HEK293T (cell line): ENCODE measurements around the gene SPATA25.

Experiments used
- ARNT ChIP-seq: fragments of 450-650 bp; IDR thresholded peaks from 2 replicates; pipeline ENCODE4 v1.6.1; 2017; ENCODE audit warnings: mild to moderate bottlenecking
- ELF4 ChIP-seq: fragments of 450-650 bp; IDR thresholded peaks from 2 replicates; pipeline ENCODE4 v1.6.1; 2017; ENCODE audit warnings: antibody characterized with exemption
- FOXA1 ChIP-seq: fragments of 450-650 bp; IDR thresholded peaks from 2 replicates; pipeline ENCODE4 v1.6.1; 2016; ENCODE audit warnings: mild to moderate bottlenecking
- FOXK2 ChIP-seq: fragments of 450-650 bp; IDR thresholded peaks from 2 replicates; pipeline ENCODE4 v1.6.1; 2016; ENCODE audit warnings: mild to moderate bottlenecking
- FOXM1 ChIP-seq: fragments of 450-650 bp; IDR thresholded peaks from 2 replicates; pipeline ENCODE4 v1.6.1; 2017; ENCODE audit warnings: mild to moderate bottlenecking, borderline replicate concordance
- NFRKB ChIP-seq: fragments of 450-650 bp; IDR thresholded peaks from 2 replicates; pipeline ENCODE4 v1.6.1; 2016; ENCODE audit warnings: mild to moderate bottlenecking, moderate library complexity
- SP1 ChIP-seq: fragments of 450-650 bp; IDR thresholded peaks from 2 replicates; pipeline ENCODE4 v1.6.1; 2017
- SUZ12 ChIP-seq: fragments of 450-650 bp; IDR thresholded peaks from 2 replicates; pipeline ENCODE4 v1.6.1; 2016; ENCODE audit warnings: mild to moderate bottlenecking
- TARDBP ChIP-seq: fragments of 450-650 bp; IDR thresholded peaks from 2 replicates; pipeline ENCODE4 v1.6.1; 2016
- ZNF384 ChIP-seq: fragments of 450-650 bp; IDR thresholded peaks from 2 replicates; pipeline ENCODE4 v1.6.1; 2016
- TF ChIP-seq, protein P1 (sequence below): fragments of 450-650 bp; IDR thresholded peaks from 2 replicates; pipeline ENCODE4 v1.6.1; 2016

GRCh38 chr20:45910670-45911485 is 23.5 kb upstream of the SPATA25 start:
- no peak for TF ChIP-seq ZNF384
- TF ChIP-seq SP1, result no peak
- no peak for TF ChIP-seq ARNT
- TF ChIP-seq FOXA1, result no peak
- TF ChIP-seq FOXK2, result no peak
- no peak for TF ChIP-seq SUZ12
- no peak for TF ChIP-seq TARDBP
- TF ChIP-seq, protein P1, sequence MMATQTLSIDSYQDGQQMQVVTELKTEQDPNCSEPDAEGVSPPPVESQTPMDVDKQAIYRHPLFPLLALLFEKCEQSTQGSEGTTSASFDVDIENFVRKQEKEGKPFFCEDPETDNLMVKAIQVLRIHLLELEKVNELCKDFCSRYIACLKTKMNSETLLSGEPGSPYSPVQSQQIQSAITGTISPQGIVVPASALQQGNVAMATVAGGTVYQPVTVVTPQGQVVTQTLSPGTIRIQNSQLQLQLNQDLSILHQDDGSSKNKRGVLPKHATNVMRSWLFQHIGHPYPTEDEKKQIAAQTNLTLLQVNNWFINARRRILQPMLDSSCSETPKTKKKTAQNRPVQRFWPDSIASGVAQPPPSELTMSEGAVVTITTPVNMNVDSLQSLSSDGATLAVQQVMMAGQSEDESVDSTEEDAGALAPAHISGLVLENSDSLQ, result peak; percentile 79
- TF ChIP-seq ELF4, result no peak
- TF ChIP-seq FOXM1, result no peak
- TF ChIP-seq NFRKB, result no peak
